ENCODE measurements around the gene NR1H4.
"Not testable (repeated sequence)": the region's sequence is repeated elsewhere in the genome, so short reads cannot be mapped to it uniquely, and the experiment has no call there.

NR1H4 gene

DNA sequence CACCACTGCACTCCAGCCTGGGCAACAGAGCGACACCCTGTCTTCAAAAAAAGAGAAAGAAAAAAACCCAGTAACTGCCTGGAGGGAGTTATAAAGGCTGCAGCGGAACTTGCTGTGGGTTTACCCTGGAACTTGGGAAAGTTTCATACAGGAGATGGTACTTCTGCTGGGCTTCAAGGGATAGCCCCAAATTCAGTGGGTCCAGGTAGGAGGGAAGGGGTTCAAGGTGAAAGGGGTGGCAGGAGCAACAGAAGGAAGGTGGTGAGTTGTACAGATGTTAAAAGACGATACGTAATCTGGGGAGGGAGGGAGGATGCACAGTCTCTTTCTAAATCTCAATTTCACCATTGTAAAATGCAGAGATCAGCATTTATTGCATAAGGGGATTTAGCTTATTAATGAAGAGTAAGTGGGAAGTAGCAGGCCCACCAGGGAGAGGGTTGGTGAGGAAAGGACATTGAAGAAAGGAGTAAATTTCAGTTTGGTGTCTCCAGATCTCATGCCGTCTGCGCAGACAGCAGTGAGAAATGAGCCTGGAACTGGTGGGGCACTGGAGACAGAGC lies 91.3 kb downstream of the NR1H4 start:
- no peak for DNase-seq (ENCODE audit: insufficient read length, low spot score)
- no peak for FAIRE-seq

DNA sequence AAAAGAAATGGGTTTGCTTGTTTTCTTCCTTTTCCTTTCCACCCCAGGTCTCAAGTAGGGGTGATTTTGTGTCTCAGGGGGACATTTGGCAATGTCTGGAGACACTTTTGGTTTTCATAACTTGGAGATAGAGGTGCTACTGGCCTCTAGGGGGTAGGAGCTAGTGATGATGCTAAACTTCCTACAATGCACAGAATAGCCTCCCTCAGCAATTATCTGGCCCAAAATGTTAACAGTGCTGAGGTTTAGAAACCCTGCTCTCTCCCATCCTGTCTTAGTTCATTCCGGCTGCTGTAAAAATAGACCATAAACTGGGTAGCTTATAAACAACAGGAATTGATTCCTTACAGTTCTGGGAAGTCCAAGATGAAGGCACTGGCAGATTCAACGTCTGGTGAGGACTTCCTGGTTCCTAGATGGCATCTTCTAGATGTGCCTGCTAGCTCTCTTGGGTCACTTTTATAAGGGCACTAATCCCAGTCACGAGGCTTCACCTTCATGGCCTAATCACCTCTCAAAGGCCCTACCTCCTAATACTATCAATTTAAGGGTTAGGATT lies 92.4 kb downstream of the NR1H4 start:
- FAIRE-seq (peak; percentile 52), DNase-seq (ENCODE audit: insufficient read length, low spot score) (no peak)

DNA sequence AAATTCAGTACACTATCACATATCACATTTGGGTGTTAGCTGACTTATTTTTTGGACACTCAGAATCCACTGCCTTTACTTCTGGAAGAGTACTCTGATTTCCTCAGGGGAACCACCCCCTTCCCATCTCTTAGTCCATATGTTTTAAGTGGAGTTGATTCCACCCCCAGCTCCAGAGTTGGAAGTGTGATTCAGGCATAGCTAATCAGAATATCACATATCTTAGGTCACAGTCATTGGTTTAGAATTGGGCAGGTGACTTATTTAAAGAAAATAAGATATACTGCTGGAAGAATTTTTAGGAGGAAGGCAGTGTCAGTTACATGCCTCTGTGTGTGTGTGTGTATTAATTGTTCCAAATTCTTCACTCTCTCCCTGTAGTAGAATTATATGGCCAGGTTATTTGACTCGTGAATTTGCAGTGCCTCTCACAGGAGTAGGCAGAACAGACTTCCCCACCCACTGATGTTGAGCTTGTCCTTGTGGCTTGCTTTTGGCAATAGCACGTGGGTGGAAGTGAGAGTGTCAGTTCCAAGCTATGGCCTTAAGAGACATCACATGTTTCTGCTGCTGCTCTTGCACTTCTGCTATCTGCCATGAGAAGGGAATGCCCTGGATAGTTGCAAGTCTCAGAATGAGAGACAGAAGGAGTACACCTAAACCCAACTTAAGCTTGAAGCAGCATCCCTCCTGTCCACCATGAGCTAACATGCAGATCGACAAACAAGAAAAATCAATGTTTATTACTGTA lies 93.4 kb downstream of the NR1H4 start:
- DNase-seq (ENCODE audit: insufficient read length, low spot score) (peak; percentile 40), FAIRE-seq (peak; percentile 96)

DNA sequence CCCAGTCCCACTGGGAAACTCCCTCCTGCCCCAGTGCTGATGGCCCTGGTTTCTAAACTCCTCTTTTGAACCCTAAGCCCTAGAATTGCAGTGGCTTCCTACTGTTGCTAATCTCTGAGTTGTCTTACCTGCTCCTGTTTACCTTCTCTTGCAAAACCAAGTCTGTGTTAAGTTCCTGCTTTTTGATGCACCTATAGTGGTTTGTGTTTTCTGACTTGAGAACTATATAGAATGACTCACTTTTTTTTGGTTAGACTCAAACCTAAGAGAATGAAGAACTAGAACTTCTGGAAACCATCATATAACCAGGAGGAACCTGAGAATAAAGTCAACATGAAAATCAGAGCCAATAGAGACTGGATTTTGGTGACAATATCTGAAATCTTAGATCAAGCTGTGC lies 94.3 kb downstream of the NR1H4 start:
- FAIRE-seq = peak; percentile 8
- no peak for DNase-seq (ENCODE audit: insufficient read length, low spot score)

DNA sequence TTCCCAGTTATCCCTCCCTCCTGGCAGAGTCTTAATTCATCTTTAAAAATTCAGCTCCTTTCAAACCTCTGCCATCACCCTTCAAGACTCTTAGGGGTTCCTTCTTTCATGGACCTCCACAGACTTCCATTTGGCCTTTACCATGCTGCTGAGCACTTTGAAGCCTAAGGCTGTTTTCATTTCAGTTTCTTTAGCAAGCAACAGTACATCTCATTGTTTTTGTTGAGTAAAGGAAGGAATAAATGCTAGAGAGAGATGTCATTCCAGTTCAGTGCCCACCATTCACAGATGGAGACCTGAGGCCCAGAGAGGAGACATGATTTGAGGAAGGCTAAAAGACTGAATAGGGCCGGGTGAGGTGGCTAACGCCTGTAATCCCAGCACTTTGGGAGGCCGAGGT lies 98.5 kb downstream of the NR1H4 start:
- FAIRE-seq (no peak), DNase-seq (ENCODE audit: insufficient read length, low spot score) (no peak)

DNA sequence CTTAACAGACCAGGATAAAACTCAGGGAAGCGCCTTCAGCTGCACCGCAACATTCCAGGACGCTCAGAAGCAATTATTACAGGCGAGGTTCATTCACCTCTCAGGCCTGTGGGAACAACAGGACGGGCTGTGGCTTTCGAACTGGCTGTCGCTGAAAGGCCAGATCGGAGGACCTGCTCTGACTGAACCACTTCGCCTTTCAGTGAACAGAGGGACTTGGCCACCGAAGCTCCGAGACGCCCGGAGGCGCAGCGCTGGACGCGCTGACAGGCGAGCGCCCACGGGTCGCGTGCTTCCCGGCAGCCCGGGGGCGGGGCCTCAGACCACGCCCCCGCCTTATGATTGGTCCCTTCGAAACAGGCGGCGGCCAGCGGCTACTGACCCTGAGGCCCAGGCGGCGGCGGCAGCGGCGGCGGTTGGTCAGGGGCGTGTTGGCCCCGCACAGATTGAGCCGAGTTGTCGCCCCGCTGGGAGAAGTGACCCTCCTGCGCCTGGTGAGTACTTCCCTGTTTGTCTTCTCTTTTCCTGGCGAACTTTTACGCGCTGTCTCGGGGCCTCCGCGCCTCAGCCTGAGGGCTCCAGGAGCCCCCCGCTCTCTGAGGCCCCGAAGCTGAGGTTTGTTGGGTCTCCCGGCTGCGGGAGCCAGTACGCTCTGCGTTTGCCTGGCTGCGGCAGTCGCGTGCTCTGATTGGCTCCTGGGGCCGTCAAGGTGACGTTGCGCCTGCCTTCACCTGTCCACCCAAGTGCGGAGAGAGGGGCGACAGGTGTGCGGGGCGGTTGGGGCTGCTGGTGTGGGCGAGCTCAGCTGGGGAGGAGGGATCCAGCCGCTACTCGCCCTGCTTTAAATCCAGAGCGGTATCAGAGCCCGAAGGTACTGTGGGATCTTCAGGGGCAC lies 99.9 kb downstream of the NR1H4 start, which contains the start of gene GAS2L3:
GAS2L3 (plus strand) TSS at position 393 of the 895 bp plus-strand sequence. CDS start 21,221 bp downstream, outside the sequence.
- DNase-seq (ENCODE audit: insufficient read length, low spot score) = peak; percentile 63
- FAIRE-seq = peak; percentile 83

DNA sequence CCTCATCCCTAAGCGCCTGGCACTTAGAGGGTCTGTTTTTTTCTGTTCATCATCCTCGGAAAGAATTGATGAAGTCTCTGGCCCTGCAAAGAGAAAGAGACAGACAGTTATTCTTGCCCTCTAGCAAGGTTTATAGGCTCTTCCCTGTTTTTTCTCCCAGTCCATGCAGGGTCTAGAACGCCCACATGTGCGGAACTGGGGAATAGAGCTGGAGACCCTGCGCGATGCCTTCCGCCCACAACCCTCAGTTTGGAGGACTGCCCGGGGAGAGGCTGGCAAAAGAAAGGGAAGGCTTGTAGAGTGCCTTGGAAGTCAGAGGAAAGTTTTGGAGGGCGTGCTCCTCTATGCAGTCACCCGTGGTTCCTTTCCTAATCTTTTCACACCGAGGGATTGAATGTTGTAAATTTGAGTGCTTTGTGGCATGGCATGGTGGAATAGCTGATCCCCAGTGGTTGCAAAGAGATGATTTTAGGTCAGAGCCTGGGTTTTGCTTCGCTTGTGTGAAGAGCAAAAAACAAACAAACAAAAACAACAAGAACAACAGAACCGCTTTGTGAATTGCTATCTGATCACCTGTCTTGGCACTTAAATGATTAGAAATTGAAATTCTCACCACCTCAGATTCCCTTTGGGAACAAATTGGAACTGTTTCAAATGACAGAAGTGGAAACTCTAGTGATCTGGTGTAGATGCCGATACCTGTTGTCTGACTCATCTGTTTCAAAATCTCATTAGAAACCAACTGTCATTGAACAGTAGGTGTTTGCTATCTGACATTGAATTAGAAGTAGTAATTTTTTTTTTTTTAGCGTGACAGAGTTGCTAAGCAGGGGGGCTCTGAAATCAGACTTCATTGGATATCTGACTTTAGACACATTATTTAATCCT lies 100.8 kb downstream of the NR1H4 start:
- peak; percentile 54 for FAIRE-seq
- DNase-seq (ENCODE audit: insufficient read length, low spot score) = no peak

DNA sequence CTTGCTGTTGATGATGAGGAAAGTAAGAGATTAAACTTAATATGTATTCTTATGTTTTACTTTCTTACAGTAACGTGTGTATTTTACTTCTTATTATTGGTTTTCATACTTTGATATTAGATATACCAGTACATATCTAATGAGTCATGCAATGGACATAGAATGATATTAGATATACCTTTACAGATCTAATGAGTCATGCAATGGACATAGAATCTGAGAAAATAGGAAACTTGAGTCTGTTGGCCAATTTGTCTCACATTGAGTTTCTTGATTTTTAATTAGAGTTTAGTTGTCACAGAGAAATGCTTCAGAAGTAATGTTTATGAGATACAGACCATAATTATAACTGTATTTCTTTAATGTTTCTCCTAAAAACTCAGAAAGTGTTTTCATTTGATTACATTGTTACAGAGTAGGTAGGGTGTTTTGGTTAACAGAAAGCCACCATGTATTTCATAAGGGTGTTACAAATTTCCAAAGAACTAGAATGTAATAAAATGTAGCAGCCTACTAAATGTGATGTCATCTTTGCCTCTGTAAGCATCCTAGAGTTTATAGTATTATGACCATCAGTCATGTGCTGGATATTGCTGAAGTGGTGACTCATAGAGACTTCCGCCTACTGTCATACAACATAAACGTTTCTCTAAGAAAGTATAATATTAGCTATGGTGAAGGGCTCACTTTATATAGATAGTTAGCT lies 102.8 kb downstream of the NR1H4 start:
- no peak for DNase-seq (ENCODE audit: insufficient read length, low spot score)

DNA sequence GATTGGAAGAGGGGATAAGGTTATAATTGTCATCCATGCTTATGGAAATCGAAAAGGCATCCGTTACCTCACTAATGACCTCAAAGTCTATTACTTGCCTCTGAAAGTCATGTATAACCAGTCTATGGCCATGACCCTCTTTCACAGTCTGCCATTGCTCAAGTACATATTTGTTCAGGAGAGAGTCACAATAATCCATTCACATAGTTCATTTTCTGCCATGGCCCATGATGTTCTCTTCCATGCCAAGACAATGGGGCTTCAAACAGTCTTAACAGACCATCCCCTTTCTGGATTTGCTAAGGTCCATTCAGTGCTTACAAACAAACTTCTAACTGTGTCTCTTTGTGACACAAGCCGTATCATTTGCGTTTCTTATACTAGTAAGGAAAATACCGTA lies 105.3 kb downstream of the NR1H4 start:
- FAIRE-seq = no peak
- DNase-seq (ENCODE audit: insufficient read length, low spot score) = no peak

More for the DNA sequence above, 102.8 kb downstream of the NR1H4 start:
- FAIRE-seq = no peak

DNA sequence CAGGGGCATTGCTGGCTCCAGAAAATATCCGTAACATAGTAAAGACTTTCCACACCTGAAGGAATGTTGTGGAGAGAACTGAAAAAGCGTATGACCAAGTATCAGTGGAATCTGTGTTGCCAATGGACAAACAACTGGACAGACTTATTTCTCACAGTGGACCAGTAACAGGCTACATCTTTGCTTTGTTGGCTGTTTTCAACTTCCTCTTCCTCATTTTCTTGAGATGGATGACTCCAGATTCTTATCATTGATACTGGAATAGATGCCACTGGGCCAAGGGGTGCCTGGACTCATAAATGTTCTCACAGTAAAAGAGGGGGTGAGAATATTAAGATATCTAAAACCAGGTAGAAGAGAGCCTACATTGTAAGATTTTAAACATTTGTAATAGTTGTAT lies 106.2 kb downstream of the NR1H4 start:
- no peak for FAIRE-seq

DNA sequence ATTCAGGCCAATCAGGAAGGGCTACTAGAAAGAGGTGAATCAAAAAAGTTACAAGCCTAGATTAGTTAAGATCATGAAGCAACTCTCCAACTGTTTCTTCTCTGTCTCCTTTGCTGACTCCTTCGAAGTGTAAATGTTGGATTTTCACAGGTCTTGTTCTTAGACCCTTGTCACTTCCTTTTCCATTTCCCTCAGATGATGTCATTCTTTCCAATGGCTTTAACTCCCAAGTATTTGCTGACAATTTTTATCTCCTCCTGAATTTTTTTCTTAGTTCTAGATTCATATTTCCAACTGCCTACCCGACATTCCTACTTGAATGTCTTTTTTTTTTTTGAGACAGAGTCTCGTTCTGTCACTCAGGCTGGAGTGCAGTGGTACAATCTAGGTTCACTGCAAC lies 110.6 kb downstream of the NR1H4 start:
- DNase-seq (ENCODE audit: insufficient read length, low spot score) (no peak), FAIRE-seq (no peak)

More for the DNA sequence above, 106.2 kb downstream of the NR1H4 start:
- DNase-seq (ENCODE audit: insufficient read length, low spot score) = no peak

DNA sequence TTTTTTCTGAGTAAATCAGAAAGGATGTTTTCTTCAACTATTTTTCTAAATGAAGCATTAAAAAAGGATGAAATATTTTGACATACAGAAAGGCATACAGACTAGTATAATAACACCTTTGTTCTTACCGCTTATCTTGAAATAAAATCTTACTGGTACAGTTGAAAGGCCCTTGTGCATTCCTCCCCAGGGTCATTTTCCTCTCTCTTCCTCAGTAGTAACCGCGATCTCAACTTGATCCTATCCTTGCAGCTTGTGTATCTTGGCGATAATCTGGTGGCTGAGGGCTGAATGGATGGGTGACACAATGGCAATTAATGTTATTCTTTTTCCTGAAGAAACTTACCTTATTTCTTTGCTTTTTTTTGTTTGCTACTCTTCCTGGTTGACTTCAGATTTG lies 118.3 kb downstream of the NR1H4 start:
- FAIRE-seq = peak; percentile 64
- no peak for DNase-seq (ENCODE audit: insufficient read length, low spot score)

DNA sequence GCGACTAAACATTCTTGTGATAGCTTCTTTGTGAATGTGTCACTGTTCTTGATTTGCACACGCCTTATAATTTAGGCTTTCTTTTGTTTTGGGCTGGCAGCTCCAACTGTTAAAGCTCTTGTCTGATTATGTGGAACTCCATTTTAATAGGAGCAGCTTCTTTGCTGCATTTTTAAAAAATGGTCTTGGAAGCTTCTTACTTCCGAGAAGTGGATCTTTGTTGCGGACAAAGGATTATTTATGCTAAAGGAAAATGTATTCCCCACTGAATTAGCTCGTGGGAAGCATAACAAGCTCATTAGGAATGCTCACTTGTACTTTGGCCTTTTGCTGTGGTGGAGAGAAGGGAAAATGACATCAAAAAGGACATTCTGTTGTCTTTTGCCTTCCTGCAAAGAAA lies 119.8 kb downstream of the NR1H4 start:
- FAIRE-seq (no peak), DNase-seq (ENCODE audit: insufficient read length, low spot score) (no peak)

DNA sequence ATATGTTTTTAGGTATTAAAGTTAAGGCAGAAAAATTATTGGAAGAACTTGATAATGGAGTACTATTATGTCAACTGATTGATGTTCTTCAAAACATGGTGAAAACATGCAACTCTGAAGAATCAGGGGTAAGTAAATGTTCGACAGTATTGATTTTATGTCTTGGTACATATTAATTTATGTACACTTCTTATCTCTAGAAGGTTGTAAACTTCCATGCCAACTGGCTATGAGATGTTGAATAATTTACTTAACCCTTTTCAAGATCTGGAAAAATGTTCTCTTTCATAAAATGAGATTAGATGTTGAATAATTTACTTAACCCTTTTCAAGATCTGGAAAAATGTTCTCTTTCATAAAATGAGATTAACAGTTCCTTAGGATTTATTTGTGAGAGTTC lies 128.0 kb downstream of the NR1H4 start:
- FAIRE-seq (no peak), DNase-seq (ENCODE audit: insufficient read length, low spot score) (no peak)

DNA sequence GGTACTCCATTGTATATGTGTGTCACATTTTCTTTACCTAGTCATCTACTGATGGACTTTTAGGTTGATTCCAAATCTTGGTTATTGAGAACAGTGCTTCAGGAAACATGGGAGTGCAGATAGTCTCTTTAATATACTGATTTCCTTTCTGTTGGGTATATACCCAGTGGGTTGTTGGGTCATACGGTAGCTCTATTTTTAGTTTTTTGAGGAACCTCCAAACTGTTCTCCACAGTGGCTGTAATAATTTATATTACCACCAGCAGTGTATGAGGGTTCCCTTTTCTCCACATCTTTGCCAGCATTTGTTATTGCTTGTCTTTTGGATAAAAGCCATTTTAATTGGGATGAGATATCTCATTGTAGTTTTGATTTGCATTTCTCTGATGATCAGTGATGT lies 129.3 kb downstream of the NR1H4 start:
- not testable (repeated sequence) for DNase-seq (ENCODE audit: insufficient read length, low spot score); FAIRE-seq

DNA sequence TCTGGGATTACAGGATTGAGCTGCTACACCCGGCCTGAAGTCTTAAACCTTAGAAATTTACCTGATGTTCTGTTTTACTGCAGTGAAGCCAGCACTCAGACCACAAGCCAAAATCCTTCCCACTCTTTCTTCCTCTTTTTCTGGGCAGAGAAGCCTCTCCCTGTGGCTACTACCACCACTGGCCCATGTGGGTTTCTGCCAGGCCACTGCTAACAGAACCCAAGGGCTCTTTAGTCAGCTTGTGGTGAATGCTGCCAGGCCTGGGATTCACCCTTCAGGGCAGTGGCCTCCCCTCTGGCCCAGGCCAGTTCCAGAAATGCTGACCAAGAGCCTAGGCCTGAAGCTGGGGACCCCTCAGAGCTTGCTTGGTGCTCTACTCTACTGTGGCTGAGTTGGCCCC lies 135.1 kb downstream of the NR1H4 start:
- FAIRE-seq (no peak), DNase-seq (ENCODE audit: insufficient read length, low spot score) (no peak)

DNA sequence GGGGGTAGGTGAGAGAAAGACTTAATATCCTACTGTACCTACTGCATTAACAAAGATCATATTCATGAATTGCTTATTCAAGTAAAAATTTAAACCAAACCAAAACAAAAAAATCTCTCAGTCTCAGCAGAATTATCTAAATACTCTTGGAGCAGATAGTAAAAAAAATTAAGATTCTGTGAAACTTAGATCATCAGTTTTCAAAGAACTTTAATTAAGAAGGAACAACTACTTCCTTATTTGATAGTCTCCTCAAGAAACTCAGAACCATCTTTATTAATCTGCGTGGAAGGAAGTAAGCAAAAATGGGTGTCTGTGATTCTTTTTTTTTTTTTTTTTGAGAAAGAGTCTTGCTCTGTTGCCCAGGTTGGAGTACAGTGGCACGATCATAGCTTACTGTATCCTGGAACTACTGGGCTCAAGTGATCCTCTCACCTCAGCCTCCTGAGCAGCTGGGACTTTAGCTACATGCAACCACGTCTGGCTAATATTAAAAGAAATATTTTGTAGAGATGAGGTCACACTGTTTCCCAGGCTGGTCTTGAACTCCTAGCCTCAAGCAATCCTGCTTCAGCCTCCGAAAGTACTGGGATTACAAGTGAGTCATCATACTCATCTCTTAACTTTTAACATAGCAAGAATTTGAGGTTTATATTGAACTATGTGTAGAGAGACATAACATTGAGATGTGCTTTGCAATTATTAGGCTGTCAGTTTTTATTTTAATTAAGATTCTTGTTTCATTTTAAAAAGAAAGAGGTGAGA lies 137.2 kb downstream of the NR1H4 start:
- no peak for DNase-seq (ENCODE audit: insufficient read length, low spot score)
- no peak for FAIRE-seq

DNA sequence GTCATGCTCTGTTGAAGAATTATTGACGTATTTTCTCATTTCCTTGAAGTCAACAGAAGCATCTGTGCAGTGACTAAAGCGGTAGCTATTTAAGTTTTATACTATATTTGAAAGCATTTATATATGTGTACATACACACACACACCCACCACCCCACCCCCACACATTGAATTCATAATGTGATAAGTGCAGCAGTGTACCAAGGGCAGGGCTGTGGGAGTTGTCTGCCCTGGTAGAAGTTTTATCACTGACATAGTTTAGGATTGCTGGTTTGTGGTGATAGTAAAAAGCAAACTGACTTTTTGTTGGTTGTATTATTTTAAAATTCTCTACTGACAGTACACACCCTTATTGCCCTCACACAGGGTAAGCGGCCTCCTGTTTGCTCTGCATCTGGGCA lies 138.9 kb downstream of the NR1H4 start:
- no peak for FAIRE-seq
- no peak for DNase-seq (ENCODE audit: insufficient read length, low spot score)

Data from GM19239 (cell line).